Stimulated activated CD4-positive, alpha-beta T cell treated with anti-CD3 and anti-CD28 coated beads, Interleukin-4, amount 100 ng/mL, for 24 hours (primary cell): Measurements from ENCODE around the gene PTPRN2.
A peak's percentile ranks its signal among the peaks of the same experiment; 100 is the strongest.
"Not testable (repeated sequence)": the region's sequence is repeated elsewhere in the genome, so short reads cannot be mapped to it uniquely, and the experiment has no call there.

ENCODE experiments used
- DNase-seq: peaks from one replicate; pipeline ENCODE4 v3.0.0-alpha.2; 2020

Gene PTPRN2

GRCh38 chr7:157499121-157499834 is 1088.3 kb downstream of the PTPRN2 start:
- DNase-seq: peak; percentile 1

- no peak for DNase-seq
These were observed 1089.0 kb downstream of the PTPRN2 start for GRCh38 chr7:157498657-157499056.

- DNase-seq: peak; percentile 2
These were observed 1089.6 kb downstream of the PTPRN2 start for GRCh38 chr7:157497744-157498651.

GRCh38 chr7:157497367-157497743 is 1090.3 kb downstream of the PTPRN2 start:
- DNase-seq: peak; percentile 0

GRCh38 chr7:157496416-157497275 is 1091.0 kb downstream of the PTPRN2 start:
- peak; percentile 2 for DNase-seq

GRCh38 chr7:157495594-157495993 is 1092.0 kb downstream of the PTPRN2 start:
- peak; percentile 25 for DNase-seq

- DNase-seq: peak; percentile 41
These were observed 1092.5 kb downstream of the PTPRN2 start for GRCh38 chr7:157495177-157495553.

GRCh38 chr7:157494506-157495176 is 1093.0 kb downstream of the PTPRN2 start:
- peak; percentile 3 for DNase-seq

- DNase-seq: no peak
These were observed 1093.8 kb downstream of the PTPRN2 start for GRCh38 chr7:157493776-157494175.

GRCh38 chr7:157493017-157493416 is 1094.6 kb downstream of the PTPRN2 start:
- DNase-seq: peak; percentile 5

GRCh38 chr7:157490465-157490912 is 1097.1 kb downstream of the PTPRN2 start:
- DNase-seq: peak; percentile 54

GRCh38 chr7:157489870-157490269 is 1097.8 kb downstream of the PTPRN2 start:
- not testable (repeated sequence) for DNase-seq
